ENCODE data around the gene PDPN.

PDPN gene

DNA sequence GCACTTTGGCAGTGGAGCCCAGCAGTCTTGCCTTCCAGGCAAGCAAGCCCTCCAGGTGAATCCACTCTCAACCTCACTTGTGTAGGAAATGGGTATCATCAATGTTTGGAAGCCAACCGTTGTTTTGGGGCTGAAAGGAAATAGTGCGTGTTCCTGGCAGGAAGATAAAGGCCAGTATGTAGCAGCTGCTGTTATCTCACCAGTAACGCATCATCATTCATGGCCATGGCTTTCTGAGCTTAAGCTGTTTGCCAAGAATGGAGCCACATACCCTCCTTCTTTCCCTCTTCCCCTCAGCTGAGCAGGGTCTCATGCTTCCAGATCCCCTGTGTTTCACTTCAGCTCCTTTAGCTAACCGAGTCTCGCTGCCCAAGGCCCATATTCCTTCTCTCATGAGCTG lies 2.2 kb upstream of the PDPN start:
- DNase-seq: no peak

DNA sequence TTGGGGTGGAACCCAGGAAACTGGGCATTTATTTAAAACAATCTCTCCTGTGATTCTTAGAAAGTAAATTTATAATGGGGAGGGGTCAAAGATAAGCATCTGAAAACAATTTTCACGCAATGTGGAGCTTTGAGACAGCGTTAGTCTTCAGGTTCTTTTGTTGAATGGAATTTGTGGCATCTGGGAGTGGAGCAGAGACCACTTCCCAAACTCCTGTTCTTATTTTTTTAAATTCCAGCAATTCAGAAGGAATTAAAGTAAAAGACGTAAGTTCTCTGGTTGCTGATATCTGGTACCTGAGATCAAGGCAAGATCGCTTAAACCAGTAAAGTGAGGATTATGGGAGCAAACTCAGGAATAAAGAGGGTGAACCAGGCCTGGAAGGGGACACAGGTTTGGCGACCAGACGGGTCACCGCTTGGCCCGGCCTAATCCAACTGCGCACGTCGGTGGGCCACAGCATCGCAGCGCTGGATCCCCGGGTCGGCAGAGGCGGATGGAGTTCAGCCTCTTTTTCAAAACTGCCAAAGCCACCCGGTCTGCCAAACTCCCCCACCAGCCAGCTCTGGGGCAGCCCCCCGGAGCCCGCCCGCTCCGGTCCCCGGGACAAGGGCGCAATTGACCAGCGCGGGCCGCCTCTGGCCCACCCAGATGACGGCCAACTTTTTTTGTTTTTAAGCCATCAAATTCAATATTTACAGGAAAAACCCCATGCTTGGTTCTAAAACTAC lies 754 bp upstream of the PDPN start:
- DNase-seq: no peak

DNA sequence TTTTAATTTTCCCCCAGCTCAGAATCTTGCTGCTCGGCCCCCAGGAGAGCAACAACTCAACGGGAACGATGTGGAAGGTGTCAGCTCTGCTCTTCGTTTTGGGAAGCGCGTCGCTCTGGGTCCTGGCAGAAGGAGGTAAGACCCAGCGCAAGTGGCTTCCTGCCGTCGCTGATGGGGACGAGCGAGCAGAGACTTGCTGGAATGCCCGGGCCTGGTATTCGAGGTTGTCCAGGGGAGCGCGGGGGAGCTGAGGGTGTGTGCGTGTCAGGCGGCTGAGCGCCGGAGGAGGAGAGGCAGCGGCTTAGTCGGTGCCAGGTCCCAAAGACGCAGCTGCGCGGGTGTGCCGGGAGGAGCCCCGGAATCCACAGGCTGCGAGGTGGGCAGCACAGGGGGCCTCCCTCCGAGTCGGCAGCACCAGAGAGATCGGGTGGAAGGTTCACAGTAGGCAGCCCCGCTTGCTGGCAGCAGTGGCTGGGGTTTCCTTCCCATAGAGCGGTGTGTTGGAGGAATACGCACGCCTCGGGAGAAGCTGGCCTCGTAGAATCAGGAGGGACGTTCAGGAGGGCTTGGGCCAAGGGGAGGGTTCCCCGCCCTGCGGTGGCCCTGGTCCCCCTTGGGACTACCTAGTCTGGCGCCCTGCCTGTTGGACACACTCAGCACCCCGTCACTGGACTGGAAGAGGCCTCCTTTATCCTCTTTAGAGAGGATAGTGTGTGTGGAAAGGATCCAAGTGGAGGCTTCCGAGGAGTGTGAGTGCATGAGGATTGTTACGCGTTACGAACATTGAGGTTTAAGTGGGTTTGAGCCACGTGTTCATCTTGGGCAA lies 547 bp downstream of the PDPN start:
- no peak for DNase-seq

DNA sequence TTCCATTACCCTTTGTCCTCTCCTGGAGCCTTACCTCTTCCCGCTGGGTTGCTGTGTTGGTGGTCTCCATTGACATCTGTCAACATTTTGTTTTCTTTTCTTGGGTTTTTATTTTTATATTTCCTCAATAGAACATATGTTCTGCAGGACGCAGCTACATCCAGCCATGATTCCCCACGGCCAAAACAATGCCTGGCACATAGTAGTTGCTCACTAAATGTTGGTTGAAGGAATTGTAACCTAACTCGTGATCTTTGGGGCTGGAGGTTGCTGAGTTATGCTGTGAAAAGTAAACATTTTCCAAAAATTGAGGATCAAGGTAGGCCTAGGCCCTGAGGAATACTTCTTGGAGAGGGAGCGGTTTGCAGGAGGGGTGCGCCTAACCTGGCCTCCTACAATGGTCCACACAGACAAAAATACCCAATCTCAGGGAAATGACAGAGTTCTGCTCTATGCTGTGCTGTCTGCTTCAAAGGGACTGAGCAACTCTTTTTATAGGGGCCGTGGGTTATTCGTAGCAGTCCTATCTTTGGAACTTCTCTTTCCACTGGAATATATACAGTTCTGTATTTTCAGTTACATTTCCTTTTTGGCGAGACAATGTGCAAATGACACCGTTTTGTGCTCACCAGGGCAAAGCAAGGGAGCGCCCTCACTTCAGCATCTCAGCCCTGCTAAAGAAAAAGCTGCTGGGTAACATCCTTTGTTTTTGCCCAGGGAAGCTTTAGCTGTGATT lies 1.4 kb downstream of the PDPN start:
- DNase-seq: no peak

DNA sequence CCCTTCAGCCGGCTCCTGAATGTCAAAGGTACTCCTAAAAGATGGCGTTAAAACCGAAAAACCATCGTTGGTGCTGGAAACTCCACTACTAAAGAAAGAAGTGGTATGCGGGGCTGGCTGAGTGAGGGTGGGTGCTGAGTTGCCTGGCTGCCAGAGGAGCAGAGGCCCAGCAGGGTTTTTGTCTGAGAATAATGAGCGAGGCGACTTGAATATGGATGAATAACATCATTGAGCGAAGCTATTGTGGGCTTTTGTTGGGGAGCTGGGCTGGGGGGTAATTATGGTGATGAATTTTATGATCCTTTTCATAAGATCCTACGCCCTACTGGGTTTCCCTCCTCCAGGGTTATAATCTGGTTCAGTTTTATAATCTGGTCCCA lies 2.0 kb downstream of the PDPN start:
- DNase-seq: no peak

DNA sequence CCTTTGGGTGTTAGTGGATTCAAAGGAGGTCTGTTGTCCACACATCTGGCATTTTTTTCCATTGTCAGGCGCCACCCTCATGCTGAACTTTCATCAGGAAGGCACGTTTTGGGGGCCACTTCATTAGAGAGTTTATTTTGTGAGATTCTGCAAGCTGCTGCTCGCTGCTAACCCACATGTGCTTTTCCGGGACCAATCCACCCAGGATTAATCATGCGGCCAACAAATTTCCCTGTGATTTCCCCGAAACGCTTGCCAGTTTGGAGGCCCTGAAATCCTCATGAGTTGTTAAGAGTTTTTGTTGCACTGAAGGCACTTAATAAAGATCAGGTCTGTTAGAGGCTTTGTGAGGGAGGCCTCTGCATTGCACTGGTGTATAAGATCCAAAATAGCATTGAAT lies 2.4 kb downstream of the PDPN start:
- DNase-seq: no peak

DNA sequence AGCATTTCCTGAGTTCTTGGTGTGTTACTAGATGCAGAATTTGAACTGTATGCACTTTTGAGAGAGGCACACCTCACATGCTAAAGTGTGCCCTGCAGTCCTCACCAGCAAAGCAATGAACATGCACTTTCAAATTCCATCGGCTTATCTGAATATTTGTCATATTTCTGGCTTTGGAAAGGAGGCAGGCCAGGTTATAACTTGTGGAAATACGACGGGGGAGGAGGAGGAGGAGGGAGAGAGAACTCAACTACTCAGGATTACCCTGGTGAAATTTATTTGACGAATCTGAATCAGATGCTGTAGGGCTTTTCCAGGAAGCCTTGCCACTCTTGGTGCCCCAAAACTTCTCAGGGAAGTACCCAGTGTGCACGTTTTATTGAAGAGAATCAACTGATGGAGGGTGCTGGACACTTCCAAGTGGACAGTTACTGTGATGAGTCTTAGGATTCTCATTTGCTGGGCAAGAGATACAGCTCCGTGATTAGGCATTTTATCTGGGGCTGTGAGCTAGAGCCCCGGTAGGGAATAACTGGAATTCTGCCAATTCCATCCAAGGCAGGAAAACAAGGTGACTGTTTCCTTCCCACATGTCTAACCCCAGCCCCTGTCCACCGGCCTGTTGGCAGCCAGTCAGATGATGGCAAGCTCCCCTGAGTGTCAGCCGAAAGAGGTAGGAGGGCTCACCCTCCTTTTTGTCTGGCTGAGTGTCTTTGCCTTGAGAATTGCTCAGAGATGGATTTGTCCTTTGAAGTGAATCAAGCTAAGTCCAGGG lies 3.8 kb downstream of the PDPN start:
- DNase-seq: no peak

DNA sequence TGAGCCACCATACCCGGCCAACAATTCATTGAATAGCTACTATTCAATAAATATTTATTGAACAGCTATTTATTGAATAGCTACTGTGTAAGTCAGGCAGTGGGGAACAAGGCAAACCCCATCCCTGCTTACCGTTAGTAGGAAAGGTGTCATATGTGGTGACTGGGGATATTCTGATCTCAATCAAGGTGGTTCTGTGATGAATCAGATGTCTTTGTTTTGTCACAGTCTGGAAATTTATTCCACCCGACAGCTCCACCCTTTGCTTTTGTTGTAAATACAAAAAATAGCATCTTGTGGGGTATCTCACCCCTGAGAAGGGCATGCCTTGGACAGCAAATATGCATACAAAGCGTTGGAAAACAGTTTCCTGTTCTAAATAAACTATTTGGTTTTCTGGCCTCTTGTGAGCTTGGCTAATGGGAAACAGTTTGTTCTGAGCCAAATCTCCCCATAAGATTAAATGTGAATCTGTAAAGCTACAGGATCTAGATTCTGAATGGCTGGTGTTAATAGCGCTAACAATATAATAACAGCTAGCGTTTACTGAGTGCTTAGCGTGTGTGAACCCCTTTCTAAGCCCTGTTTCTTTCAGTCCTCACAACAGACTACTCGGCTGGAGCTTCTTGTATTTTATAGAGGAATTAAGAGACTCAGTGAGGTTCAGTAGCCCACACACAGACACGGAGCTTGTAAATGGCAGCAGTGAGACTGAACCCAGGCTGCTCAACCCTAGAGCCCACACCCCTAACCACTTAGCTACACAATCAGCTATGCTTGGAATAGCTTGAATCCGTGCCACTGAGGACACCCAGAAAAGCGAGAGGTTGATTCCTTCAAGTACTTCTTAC lies 5.5 kb downstream of the PDPN start:
- no peak for DNase-seq

DNA sequence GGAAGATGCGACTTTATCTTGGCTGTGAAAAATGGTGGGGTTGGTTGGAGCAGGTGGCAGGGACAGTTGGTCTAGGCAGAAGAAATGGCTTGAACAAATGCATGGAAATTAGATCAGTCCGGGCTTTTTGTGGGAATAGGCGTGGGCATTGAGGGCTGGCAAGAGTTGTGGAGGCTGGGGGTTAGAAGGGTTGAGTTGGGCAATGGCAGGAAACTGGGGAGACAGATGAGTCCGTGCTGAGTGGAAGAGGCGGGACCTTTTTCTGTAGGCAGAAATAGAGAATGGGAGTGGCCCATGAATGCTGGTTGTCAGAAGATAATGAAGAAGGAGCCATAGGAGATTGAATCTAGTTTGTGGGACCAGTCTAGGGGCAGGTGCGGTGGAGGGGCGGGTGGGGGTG lies 6.9 kb downstream of the PDPN start:
- no peak for DNase-seq

DNA sequence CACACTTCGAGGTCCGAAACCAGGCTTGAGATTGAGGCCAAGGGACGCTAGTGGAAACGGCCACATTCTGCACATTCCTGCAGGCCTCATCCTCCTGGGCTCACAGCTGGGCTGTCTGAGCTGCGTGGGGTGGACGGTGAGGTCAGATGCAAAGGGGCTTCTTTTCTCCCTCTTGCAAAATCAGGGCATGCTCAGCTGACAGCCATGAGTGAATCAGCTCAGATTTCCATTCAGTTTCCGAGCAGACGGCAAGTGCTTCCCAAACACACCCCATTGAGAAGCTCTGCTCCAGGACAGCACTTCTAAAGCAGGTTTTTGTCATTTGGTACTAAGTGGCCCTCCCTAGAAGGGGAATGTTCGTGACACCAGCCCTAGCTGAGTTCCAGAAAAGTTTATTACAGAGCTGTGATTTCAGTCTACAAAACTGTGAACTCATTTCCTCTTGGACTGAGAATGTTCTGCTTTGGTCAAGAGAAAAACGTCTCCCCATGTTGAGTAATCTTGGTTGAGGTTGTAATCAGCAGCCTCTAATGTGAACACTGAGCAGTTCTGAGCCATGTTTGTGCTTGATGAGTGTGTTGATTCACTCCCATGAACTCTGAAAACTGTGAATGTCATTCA lies 10.0 kb downstream of the PDPN start:
- no peak for DNase-seq

DNA sequence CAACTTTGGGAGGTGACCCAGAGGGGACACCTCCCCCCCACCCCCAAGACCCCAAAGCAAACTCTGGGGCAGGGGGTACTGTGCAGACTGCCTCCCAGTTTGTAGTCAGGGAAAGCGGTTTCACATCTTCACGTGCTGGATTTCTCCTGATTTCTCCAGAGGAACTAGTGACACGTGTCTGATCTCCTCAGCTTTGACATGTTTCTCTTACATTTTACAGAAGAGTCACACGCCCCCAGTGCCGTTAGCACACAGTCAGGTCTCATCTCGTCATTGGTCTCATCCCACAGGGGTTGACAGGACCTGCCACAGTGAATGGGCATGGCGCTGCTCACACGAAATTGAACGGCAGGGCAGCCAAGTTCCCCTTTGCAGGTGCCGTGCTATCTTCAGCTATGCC lies 11.8 kb downstream of the PDPN start:
- no peak for DNase-seq

DNA sequence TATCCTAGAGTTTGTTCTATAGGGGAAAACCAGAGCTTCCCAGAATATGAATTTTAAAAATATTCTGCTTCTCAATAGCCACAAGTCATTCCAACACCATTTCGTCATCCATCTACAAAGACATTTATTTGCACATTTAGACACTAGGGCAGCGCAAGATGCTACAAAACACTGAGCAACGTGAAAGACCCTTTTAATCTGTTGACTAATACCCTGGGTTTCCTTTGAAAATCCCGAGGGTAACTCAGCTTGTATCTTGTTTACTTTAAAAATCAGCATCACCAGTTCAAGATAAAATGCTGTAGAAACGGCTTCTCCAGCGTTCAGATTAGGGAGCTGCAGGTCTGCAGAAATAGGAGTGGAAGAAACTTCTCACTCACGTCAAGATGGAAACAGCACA lies 13.5 kb downstream of the PDPN start:
- no peak for DNase-seq

DNA sequence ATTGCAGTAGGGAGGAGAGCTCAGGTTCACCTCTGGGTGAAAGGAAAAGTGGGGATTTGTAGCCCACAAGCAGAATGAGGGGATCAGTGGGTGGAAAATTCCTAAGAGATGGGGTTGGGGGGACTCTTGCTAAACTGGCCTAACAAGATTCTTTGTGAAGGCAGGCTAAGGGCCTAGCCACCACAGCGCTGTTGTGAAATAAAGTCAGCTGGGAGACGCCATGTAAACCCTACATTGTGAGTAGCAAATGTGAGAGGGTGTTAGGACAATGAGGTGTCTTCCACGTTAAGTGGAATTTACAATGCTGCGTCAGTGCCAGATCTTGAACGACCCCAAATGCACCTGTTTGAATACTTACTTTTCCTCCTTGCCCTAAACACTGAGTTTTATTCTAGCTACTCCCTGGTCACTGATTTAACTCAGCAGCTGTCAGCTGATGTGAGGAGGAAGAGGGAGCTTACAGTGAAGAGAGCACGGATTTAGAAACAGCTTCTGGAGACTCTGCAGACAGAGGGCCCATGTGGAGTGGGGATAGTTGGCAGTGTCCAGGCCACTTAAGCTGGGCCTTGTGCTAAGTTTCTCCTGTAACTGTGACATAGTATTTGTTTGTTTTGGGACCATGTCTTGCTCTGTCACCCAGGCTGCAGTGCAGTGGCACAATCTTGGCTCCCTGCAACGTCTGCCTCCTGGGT lies 17.3 kb downstream of the PDPN start:
- DNase-seq: no peak

DNA sequence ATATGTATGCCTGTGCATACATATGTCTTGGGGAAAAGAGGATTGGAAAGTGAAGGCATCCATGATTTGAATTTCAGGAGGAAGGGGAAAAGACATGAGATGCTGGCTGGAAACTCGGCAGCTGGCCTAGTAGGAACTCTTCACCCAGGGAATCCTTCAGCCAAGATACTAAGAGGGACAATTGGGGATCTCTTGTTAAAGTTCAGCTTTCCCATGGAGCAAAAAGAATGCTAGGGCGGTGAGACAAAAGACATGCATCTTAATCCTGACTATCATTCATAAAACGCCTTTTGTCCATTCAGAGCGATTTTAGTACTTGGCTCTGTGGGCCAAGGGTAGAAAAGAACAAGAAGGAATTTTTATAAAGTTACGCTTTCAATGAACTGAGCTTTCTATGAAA lies 20.5 kb downstream of the PDPN start:
- no peak for DNase-seq

DNA sequence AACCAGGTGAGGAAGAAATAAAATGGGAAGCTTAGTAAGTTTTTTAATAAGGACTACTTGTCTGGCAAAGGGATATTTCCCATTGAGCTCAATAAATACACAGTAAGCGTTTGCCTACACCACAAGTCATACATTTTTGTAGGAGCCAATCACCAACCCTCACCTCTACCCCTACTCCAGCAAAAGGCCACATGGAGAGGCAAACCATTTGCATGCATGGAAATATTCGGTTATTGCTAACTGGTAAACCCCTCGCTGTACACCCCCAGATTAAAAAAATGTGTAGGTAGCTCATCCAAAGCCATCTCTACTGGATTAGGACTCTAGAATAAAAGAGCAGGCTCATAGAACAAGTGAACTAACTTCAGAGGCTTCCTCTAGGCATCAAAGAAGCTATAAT lies 21.1 kb downstream of the PDPN start:
- DNase-seq: no peak

DNA sequence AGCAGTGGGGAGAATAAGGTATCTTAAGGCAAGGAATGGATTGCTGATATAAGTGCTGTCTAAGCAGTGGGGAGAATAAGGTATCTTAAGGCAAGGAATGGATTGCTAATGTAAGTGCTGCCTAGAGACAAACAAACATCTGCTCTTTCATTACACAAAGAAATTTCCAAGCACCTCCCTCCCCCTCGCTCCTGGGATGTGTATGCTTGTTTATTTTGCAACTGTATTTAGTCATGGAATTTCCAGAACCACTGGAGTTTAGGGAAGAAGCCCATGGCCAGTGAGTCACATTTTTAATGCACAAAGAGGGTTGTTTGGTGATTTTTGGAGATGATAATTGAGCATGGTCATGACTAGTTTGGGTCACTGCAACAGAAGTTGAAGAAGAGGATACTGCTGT lies 21.5 kb downstream of the PDPN start:
- DNase-seq: no peak

DNA sequence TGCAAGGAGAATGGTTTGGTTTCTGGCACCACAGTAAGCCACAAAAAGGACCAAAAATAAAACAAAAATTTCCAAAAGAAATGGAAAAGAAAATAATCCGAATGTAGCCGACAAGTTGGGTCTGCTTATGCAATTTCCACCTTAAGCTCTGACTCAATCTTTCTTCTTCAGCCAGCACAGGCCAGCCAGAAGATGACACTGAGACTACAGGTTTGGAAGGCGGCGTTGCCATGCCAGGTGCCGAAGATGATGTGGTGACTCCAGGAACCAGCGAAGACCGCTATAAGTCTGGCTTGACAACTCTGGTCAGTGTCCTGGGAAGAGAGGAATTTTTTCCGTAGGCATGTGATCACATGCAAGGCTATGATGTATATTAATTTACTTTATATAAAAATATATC lies 23.4 kb downstream of the PDPN start:
- DNase-seq: no peak

DNA sequence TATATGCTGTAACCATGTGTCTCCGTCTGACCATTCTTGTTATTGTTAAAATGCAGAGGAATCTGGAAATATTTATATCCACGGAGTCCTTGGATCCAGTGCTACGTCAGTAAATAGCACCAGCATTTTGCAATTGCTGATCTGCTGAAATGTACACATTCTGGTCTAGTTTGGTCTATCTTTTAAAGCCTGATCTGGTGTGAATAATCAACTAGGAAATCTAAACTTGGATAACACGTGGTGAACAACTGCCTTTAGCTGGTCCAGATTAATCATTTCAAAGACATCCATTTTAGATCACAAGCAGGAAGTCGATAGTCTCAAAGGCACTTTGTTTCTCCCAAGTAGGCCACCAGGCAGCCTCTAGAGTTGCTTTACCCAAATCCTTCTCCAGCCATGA lies 32.6 kb downstream of the PDPN start:
- no peak for DNase-seq

DNA sequence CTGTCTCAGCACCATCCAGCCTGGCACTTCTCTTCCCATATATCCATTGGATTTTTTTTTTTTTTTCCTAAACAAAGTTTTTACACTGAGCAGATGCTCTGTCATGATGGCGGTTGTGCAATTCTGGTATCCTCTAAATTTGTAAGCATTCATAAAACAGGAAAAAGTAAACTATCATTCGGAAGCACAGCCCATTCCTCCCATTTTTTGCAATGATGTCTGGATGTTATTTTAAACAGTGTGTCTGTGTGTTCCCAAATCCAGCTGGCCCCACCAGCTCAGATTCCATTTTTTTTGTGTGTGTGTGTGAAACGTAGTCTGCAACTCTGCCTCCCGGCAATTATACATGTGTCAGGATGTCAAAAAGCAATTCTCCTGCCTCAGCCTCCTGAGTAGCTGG lies 33.5 kb downstream of the PDPN start:
- no peak for DNase-seq

DNA sequence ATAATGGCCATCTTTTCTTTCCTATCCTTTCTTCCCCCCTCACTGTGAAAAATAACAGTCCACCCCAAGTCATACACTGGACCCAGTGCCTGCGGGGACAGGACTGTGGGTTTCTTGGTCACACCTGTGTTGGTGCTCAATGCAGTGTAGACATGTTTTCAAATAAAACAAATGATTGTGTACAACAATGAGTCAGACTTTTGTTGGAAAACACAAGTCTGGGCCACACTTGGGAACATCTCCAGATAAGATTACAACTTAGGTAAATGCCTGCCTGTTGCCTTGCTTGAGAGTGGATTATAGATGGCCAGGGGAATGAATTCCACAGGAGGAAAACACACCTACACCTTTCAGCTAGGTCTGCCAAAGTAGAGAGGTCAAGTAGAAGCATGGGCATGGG lies 34.1 kb downstream of the PDPN start:
- DNase-seq: no peak

DNA sequence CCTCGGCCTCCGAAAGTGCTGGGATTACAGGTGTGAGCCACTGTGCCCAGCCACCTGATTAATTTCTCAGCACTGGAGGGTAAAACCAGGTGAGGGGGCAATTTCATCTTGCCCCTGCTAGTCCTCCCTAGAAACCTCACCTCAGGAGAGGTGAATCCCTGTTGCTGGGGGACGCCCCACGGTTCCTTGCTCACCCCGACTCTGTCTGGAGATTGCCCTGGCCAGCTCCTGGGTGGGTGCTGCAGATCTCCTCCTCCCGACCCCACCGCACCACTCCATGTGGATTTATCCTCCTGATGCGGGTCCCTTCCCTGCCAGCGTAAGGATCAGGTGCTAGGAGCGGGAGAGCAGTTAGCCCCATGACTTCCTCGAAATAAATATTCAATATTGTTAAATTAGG lies 34.9 kb downstream of the PDPN start:
- no peak for DNase-seq
